GM18508 (cell line): ENCODE data around the gene HSPB6.
"Not testable (repeated sequence)": the region's sequence is repeated elsewhere in the genome, so short reads cannot be mapped to it uniquely, and the experiment has no call there.

Source experiments
- ATAC-seq: cut with Tn5 transposase; IDR thresholded peaks from one replicate; pipeline ENCODE4 v1.9.1; 2021; ENCODE audit warnings: moderate number of reproducible peaks; ENCODE audit not compliant: insufficient read depth, unreplicated experiment

Gene HSPB6

DNA sequence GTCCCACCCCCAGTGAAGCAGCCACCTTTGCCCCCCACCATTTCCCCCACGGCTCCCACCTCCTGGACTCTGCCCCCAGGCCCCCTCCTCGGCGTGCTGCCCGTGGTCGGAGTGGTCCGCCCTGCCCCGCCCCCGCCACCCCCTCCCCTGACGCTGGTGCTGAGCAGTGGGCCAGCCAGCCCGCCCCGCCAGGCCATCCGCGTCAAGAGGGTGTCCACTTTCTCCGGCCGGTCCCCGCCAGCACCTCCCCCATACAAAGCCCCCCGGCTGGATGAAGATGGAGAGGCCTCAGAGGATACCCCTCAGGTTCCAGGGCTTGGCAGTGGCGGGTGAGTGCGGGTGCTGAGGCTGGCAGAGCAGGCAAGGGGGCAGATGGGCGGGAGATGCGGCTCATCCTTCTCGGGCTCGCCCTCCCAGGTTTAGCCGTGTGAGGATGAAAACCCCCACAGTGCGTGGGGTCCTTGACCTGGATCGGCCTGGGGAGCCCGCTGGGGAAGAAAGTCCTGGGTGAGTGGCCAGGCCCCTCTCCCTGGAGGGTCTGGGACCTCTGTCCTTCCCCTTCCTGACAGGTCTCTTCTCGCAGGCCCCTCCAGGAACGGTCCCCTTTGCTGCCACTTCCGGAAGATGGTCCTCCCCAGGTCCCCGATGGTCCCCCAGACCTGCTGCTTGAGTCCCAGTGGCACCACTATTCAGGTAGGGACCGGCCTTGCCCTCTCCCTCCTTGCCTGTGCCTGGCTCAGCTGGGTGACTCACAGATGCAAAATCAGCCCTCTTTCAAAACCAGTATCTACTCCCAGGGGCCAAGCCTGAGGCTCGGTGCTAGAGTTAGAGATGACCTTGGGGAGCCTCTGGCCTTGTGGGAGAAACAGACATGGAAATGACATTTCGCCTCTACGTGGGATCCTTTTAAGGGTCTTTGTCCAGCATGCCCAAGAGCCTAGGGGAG, 23.4 kb downstream of the HSPB6 start:
- ATAC-seq: no peak

DNA sequence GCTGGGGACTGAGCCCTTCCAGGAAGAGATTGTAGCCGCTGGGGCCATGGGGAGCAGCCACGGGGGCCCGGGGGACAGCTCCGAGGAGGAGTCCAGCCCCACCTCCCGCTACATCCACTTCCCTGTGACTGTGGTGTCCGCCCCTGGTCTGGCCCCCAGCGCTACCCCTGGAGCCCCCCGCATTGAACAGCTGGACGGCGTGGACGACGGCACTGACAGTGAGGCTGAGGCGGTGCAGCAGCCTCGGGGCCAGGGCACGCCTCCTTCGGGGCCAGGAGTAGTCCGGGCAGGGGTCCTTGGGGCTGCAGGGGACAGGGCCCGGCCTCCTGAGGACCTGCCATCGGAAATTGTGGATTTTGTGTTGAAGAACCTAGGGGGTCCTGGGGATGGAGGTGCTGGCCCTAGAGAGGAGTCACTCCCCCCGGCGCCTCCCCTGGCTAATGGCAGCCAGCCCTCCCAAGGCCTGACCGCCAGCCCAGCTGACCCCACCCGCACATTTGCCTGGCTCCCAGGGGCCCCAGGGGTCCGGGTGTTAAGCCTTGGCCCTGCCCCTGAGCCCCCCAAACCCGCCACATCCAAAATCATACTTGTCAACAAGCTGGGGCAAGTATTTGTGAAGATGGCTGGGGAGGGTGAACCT, 24.2 kb downstream of the HSPB6 start:
- ATAC-seq: no peak

GRCh38 chr19:35731779-35732405, 24.9 kb downstream of the HSPB6 start:
- ATAC-seq: no peak

DNA sequence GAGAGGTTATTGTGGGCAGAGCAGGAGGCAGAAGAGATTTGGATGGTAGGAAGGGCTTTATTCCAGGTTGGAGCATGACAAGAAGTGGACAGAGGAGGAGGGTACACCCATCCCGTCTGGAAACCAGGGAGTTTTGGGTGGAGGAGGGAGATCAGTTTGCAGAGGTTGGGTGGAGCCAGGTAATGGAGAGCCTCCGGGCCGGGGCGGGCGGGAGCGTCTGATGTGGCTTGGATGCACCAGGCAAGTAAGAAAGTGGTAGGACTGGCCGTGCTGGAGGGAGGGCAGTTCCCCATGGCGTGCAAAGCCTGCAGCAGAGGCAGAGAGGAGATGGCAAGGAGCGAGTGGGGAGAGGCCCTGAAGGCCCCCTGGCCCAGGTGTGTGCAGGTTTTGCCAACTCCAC, 25.5 kb downstream of the HSPB6 start:
- ATAC-seq: no peak

GRCh38 chr19:35730326-35730725, 26.5 kb downstream of the HSPB6 start:
- no peak for ATAC-seq

DNA sequence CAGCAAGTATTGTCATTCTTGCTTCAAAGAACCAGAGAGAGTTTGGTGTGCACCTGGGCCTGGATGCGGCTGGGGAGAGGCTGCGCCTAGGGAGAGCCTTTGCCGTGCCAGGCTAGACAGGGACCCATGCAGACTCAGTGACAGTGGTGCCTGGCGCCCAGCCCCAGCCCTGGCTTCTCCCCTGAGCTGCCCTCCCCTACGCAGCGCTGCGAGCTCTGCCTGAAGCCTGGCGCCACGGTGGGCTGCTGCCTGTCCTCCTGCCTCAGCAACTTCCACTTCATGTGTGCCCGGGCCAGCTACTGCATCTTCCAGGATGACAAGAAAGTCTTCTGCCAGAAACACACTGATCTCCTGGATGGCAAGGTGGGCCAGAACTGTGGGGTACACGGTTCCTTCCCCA, 27.1 kb downstream of the HSPB6 start:
- no peak for ATAC-seq

GRCh38 chr19:35729021-35729420, 27.8 kb downstream of the HSPB6 start:
- no peak for ATAC-seq

DNA sequence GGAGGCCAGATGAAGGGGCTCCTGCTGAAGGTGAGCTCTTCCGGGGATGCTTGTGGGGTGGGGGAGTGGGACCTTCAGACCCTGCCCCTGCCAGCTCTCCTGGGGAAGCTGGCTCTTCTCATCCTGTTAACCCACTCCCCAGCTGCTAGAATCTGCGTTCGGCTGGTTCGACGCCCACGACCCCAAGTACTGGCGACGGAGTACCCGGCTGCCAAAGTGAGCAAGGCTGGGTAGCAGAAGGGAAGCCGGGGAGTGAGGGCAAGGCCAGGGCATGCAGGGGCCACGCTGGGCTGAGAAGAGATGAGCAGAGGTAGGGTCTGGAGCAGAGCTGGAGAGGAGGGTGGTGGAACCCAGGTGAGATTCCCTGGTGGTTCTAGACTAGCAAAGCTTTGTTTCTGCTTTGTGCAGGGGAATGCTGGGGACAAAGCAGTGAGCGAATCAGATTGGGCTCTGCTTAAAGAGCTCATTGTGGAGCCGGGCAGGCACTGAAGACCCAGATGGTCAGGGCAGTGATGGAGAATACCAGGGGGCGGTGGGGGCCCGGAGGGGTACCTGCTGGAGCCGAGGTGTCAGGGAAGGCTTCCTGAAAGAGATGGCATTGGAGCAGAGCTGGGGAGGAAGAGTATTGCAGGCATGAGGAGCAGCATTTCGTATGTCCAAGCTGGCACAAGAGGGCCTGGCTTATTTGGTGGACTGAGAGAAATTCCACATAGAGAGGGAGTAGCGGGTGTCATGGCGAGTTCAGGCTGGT, 28.7 kb downstream of the HSPB6 start:
- ATAC-seq: no peak

GRCh38 chr19:35727053-35727955, 29.5 kb downstream of the HSPB6 start:
- no peak for ATAC-seq

GRCh38 chr19:35725216-35725861, 31.5 kb downstream of the HSPB6 start:
- no peak for ATAC-seq

GRCh38 chr19:35724560-35724959, 32.3 kb downstream of the HSPB6 start:
- no peak for ATAC-seq

DNA sequence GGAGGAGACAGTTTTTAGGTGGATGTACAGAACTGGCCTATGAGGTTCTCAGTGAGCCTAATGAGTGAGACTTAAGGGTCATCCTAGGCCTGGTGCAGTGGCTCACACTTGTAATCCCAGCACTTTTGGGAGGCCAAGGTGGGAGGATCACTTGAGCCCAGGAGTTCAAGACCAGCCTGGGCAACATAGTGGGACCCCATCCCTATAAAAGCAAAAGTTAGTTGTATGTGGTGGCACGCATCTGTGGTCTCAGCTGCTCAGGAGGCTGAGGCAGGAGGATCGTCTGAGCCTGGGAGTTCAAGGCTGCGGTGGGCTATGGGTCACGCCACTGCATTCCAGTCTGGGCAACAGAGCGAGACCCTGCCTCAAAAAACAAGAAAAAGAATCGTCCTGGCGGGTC, 32.7 kb downstream of the HSPB6 start:
- ATAC-seq: not testable (repeated sequence)

DNA sequence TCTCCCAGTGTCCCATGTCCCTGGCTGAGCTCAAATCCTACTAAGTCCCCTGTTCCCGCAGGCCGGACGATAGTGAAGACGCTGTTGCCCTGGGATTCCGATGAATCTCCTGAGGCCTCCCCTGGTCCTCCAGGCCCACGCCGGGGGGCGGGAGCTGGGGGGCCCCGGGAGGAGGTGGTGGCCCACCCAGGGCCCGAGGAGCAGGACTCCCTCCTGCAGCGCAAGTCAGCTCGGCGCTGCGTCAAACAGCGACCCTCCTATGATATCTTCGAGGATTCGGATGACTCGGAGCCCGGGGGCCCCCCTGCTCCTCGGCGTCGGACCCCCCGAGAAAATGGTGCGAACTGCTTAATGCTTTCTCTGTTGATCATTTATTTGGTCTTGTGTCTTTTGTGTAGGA, 33.2 kb downstream of the HSPB6 start:
- ATAC-seq: no peak

- ATAC-seq: no peak
Measured at GRCh38 chr19:35722897-35723296, 33.9 kb downstream of the HSPB6 start.

DNA sequence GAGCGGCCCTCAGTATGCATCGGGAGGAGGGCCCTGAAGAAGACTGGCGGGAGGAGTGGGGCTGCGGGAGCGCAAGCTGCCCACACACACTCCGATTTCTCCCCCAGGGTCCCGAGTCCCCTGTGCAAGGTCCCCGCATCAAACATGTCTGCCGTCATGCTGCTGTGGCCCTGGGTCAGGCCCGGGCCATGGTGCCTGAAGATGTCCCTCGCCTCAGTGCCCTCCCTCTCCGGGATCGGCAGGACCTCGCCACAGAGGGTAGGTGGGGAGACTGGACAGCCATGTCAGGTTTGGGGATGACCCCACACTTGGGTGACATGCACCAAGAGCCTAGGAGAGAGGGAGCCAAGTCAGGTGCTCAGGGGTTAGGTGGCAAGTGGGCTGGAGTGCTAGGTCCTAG, 34.4 kb downstream of the HSPB6 start:
- ATAC-seq: no peak

DNA sequence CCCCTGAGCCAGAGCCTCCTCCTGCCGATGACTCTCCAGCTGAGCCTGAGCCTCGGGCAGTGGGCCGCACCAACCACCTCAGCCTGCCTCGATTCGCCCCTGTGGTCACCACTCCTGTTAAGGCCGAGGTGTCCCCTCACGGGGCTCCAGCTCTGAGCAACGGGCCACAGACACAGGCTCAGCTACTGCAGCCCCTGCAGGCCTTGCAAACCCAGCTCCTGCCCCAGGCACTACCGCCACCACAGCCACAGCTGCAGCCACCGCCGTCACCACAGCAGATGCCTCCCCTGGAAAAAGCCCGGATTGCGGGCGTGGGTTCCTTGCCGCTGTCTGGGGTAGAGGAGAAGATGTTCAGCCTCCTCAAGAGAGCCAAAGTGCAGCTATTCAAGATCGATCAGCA, 35.5 kb downstream of the HSPB6 start:
- no peak for ATAC-seq

- ATAC-seq: no peak
Measured at GRCh38 chr19:35720648-35721047, 36.2 kb downstream of the HSPB6 start.

DNA sequence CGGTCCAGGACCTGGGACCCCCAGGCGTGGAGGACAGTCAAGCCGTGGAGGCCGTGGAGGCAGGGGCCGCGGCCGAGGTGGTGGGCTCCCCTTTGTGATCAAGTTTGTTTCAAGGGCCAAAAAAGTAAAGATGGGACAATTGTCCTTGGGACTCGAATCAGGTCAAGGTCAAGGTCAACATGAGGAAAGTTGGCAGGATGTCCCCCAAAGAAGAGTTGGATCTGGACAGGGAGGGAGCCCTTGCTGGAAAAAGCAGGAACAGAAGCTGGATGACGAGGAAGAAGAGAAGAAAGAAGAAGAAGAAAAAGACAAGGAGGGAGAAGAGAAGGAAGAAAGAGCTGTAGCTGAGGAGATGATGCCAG, 36.7 kb downstream of the HSPB6 start:
- no peak for ATAC-seq
